Smooth muscle cell (in vitro differentiated cells): ENCODE measurements around the gene FADS6. TPM values are rescaled to one million over a fixed set of nuclear protein-coding genes. Genes with fewer than 3 reads are reported as not detected.

Experiments
- DNase-seq: peaks from one replicate; lab custom pipeline; 2025; ENCODE audit not compliant: unreplicated experiment; lab: John Stamatoyannopoulos, UW
- H2AFZ ChIP-seq: fragments of 200-600 bp; sonication (generic); 2 replicates; pipeline ENCODE4 v1.6.0; 2016; ENCODE audit warnings: antibody characterized with exemption, low read depth, mild to moderate bottlenecking
- H3F3A ChIP-seq: fragments of 200-600 bp; sonication (generic); 2 replicates; pipeline ENCODE4 v1.6.0; 2017; ENCODE audit warnings: antibody characterized with exemption, low read depth
- H3K27ac ChIP-seq: fragments of 200-600 bp; sonication (generic); 2 replicates; pipeline ENCODE4 v1.5.1; 2016; ENCODE audit warnings: low read depth, mild to moderate bottlenecking
- H3K27me3 ChIP-seq: fragments of 200-600 bp; sonication (generic); 2 replicates; pipeline ENCODE4 v1.6.1; 2016; ENCODE audit warnings: low read depth, mild to moderate bottlenecking
- H3K36me3 ChIP-seq: fragments of 200-600 bp; sonication (generic); 2 replicates; pipeline ENCODE4 v1.5.1; 2016; ENCODE audit warnings: low read depth
- H3K4me1 ChIP-seq: fragments of 200-600 bp; sonication (generic); 2 replicates; pipeline ENCODE4 v1.5.1; 2016; ENCODE audit warnings: low read depth
- H3K4me2 ChIP-seq: fragments of 200-600 bp; sonication (generic); 2 replicates; pipeline ENCODE4 v1.6.0; 2016; ENCODE audit warnings: mild to moderate bottlenecking
- H3K4me3 ChIP-seq: fragments of 200-600 bp; sonication (generic); 2 replicates; pipeline ENCODE4 v1.5.1; 2016; ENCODE audit warnings: mild to moderate bottlenecking
- H3K79me2 ChIP-seq: fragments of 200-600 bp; sonication (generic); 2 replicates; pipeline ENCODE4 v1.6.0; 2016; ENCODE audit warnings: low read depth, mild to moderate bottlenecking
- H3K9ac ChIP-seq: fragments of 200-600 bp; sonication (generic); 2 replicates; pipeline ENCODE4 v1.6.0; 2016; ENCODE audit warnings: low read depth
- H3K9me3 ChIP-seq: fragments of 200-600 bp; sonication (generic); replicated peaks from 2 replicates; pipeline ENCODE4 v1.5.1; 2016; ENCODE audit warnings: low read depth
- H4K20me1 ChIP-seq: fragments of 200-600 bp; sonication (generic); 2 replicates; pipeline ENCODE4 v1.6.0; 2016; ENCODE audit warnings: low read depth
- WGBS: methylation state at CpG from one replicate; pipeline ENCODE4 v1.1.7; 2016; ENCODE audit warnings: low lambda C conversion rate; 5-methylcytosine and 5-hydroxymethylcytosine counted together
- polyA plus RNA-seq: library from polyadenylated mRNA; unstranded; fragments of >200 nt; fragmentation: Nextera tagmentation; extraction: Ambion mirVana; gene quantifications from 2 replicates; pipeline ENCODE4 v1.2.1, GENCODE V29; 2016
- total RNA-seq: library from RNA; depleted of rRNA; stranded (reverse); fragments of >200 nt; gene quantifications from 2 replicates; pipeline ENCODE4 v1.2.3, GENCODE V29; 2014
- TF ChIP-seq, protein P1 (sequence below): fragments of 200-600 bp; sonication (generic); IDR thresholded peaks from 2 replicates; pipeline ENCODE4 v1.5.1; 2017; ENCODE audit warnings: borderline replicate concordance, mild to moderate bottlenecking, antibody characterized with exemption; ENCODE audit not compliant: insufficient read depth, poor library complexity, severe bottlenecking

FADS6 gene
- total and polyA plus RNA-seq, 2 experiments from 2014 or later = not detected

DNA sequence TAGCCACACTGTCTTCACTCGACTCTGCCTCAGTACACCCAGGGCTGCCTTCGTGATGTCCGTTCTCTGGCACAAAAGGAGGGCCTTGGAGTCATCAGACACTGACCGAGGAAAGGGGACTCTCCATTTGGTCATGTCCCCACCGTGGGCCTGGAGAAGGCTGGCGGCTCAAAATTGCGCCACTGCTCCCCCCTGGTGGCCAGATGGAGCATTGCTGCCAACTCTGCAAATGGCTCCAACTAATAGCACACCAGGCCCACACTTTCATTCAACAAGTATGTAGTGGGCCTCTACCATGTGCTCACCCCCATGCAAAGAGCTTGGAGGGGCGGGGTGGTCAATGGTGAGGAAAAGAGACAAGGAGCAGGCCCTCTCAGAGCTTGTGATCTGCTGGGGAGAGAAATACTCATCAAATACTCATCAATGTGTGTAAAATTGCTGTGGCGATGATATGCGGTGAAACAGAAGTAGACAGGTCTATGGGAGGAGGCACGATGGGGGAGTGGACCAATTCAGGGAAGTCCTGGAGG, 28.5 kb downstream of the FADS6 start:
- H3K9me3 ChIP-seq = no peaks in the 10 kb centered on the region
- no peak overlapping the region for H3K4me2 ChIP-seq
- peaks cover 6% of the 10 kb centered on the region for H3K4me1 ChIP-seq
- H3K27me3 ChIP-seq = peaks cover 25% of the 10 kb centered on the region
- H2AFZ ChIP-seq = no peak overlapping the region
- TF ChIP-seq, protein P1, sequence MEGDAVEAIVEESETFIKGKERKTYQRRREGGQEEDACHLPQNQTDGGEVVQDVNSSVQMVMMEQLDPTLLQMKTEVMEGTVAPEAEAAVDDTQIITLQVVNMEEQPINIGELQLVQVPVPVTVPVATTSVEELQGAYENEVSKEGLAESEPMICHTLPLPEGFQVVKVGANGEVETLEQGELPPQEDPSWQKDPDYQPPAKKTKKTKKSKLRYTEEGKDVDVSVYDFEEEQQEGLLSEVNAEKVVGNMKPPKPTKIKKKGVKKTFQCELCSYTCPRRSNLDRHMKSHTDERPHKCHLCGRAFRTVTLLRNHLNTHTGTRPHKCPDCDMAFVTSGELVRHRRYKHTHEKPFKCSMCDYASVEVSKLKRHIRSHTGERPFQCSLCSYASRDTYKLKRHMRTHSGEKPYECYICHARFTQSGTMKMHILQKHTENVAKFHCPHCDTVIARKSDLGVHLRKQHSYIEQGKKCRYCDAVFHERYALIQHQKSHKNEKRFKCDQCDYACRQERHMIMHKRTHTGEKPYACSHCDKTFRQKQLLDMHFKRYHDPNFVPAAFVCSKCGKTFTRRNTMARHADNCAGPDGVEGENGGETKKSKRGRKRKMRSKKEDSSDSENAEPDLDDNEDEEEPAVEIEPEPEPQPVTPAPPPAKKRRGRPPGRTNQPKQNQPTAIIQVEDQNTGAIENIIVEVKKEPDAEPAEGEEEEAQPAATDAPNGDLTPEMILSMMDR = peak; percentile 91
- no peak overlapping the region for H3K4me3 ChIP-seq
- DNase-seq = peak; percentile 59
- no peaks in the 10 kb centered on the region for H3K36me3 ChIP-seq
- 32% methylated on average over 11 of the region's 11 CpGs for WGBS
- H3K79me2 ChIP-seq = no peaks in the 10 kb centered on the region
- H3K27ac ChIP-seq = no peak overlapping the region
- H3F3A ChIP-seq = no peaks in the 10 kb centered on the region
- H4K20me1 ChIP-seq = peaks cover 3% of the 10 kb centered on the region
- no peak overlapping the region for H3K9ac ChIP-seq

DNA sequence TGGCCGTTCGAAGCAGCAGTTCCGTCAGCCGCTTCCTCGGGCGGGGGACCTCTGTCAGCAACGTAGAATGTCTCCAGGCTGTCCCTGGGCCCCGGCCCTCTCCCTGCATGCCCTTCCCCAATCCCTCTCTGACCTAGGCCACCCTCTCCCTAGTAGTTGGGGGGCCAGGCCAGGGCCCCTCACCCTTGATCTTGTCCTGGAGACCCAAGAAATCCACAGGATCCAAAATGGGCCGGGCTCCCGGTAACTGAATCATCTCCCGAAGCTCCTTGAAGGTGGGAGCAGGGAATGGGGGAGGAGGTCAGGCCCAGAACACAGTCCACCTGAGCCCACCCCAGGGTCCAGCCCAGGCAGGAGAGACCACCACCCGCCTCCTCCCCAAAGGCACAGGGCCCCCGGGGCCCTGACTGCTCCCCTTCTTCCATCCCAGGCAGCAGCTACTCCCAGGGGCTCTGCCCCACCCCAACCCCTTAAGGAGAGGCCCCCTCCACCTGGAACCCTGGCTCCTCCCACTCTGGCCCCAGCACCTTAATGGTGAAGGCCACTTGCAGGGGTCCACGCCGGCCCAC, 29.1 kb downstream of the FADS6 start:
- H4K20me1 ChIP-seq = peaks cover 3% of the 10 kb centered on the region
- 96% methylated on average over 13 of the region's 15 CpGs for WGBS
- no peak overlapping the region for H3K27ac ChIP-seq
- H3K4me3 ChIP-seq = no peak overlapping the region
- H3K9me3 ChIP-seq = no peaks in the 10 kb centered on the region
- H3K4me2 ChIP-seq = no peak overlapping the region
- no peaks in the 10 kb centered on the region for H3K36me3 ChIP-seq
- TF ChIP-seq, protein P1 = no peak
- H3K4me1 ChIP-seq = peaks cover 6% of the 10 kb centered on the region
- H3K9ac ChIP-seq = no peak overlapping the region
- no peaks in the 10 kb centered on the region for H3K79me2 ChIP-seq
- DNase-seq = no peak
- peaks cover 31% of the 10 kb centered on the region for H3K27me3 ChIP-seq
- no peaks in the 10 kb centered on the region for H3F3A ChIP-seq
- H2AFZ ChIP-seq = no peak overlapping the region

GRCh38 chr17:74863420-74864296, 29.8 kb downstream of the FADS6 start:
- Histone ChIP-seq H3K27me3 (peaks cover 38% of the 10 kb centered on the region), H3K4me2 (no peak overlapping the region), H3K9ac (no peak overlapping the region), H4K20me1 (peaks cover 3% of the 10 kb centered on the region), H3K36me3 (no peaks in the 10 kb centered on the region), H3F3A (no peaks in the 10 kb centered on the region), H3K9me3 (no peaks in the 10 kb centered on the region), H3K4me3 (no peak overlapping the region), H3K27ac (no peak overlapping the region), H2AFZ (no peak overlapping the region), H3K79me2 (no peaks in the 10 kb centered on the region), H3K4me1 (peaks cover 6% of the 10 kb centered on the region)
- TF ChIP-seq, protein P1 = no peak
- WGBS = 94% methylated on average over 24 of the region's 25 CpGs
- DNase-seq = no peak
